Measurements from ENCODE around the gene CGNL1. TPM values are rescaled to one million over a fixed set of nuclear protein-coding genes. Genes with fewer than 3 reads are reported as not detected.
A peak's percentile ranks its signal among the peaks of the same experiment; 100 is the strongest.

CGNL1 gene
- total and polyA plus RNA-seq, 8 donors = 0.29 to 36.2 (median 19.5) TPM

GRCh38 chr15:57553526-57553925, 177.2 kb downstream of the CGNL1 start:
- peaks cover 55 to 72% (median 63%) of the 10 kb centered on the region in 4 donors for H3K4me1 ChIP-seq
- TF ChIP-seq POLR2AphosphoS5 (IDR thresholded peaks at IDR 0.05) = no peak
- TF ChIP-seq CTCF (IDR thresholded peaks at IDR 0.05) = no peak
- TF ChIP-seq EP300 (IDR thresholded peaks at IDR 0.05) = no peak
- TF ChIP-seq POLR2A (IDR thresholded peaks at IDR 0.05) = no peak
- intact Hi-C loops (cut with DNase I; ENCODE audit: low total_unique reads) = no loop called here
- H3K27ac ChIP-seq = peak overlapping the region in 4 of 5 donors; percentile 52 to 90 (median 76)
- H3K36me3 ChIP-seq = no peaks in the 10 kb centered on the region
- no peak for DNase-seq
- no peaks in the 10 kb centered on the region for H3K27me3 ChIP-seq
- no peak overlapping the region for H3K4me3 ChIP-seq
- WGBS, 5 donors = 82 to 94% (median 88%) methylated on average over 5 of the region's 5 CpGs
- no peaks in the 10 kb centered on the region for H3K9me3 ChIP-seq

GRCh38 chr15:57554063-57554811, 177.9 kb downstream of the CGNL1 start:
- Histone ChIP-seq H3K27me3 (no peaks in the 10 kb centered on the region), H3K4me3 (no peak overlapping the region), H3K27ac (peak overlapping the region; percentile 52 to 90 (median 68)), H3K36me3 (no peaks in the 10 kb centered on the region), H3K4me1 (peaks cover 48 to 65% (median 56%) of the 10 kb centered on the region in 4 donors), H3K9me3 (no peaks in the 10 kb centered on the region)
- TF ChIP-seq EP300 (IDR thresholded peaks at IDR 0.05) (no peak), POLR2AphosphoS5 (IDR thresholded peaks at IDR 0.05) (peak in 1 of 3 donors; percentile 17)
- intact Hi-C loops (cut with DNase I; ENCODE audit: low total_unique reads) = no loop called here
- WGBS, 5 donors = 28 to 43% (median 37%) methylated on average over 10 of the region's 10 CpGs
- peak; percentile 54 to 66 for DNase-seq

GRCh38 chr15:57554812-57555179, 178.5 kb downstream of the CGNL1 start:
- WGBS, 5 donors = 59 to 71% (median 70%) methylated on average over 4 of the region's 4 CpGs
- intact Hi-C loops (cut with DNase I; ENCODE audit: low total_unique reads) = no loop called here
- TF ChIP-seq CTCF (IDR thresholded peaks at IDR 0.05) (no peak), POLR2AphosphoS5 (IDR thresholded peaks at IDR 0.05) (no peak), EP300 (IDR thresholded peaks at IDR 0.05) (no peak), POLR2A (IDR thresholded peaks at IDR 0.05) (no peak)

GRCh38 chr15:57555270-57555669, 179.0 kb downstream of the CGNL1 start:
- intact Hi-C loops (cut with DNase I; ENCODE audit: low total_unique reads) = no loop called here
- 84 to 95% (median 92%) methylated on average over 3 of the region's 3 CpGs for WGBS, 5 donors
- peak overlapping the region in 4 of 5 donors; percentile 52 to 90 (median 76) for H3K27ac ChIP-seq

More at GRCh38 chr15:57554812-57555179, 178.5 kb downstream of the CGNL1 start:
- no peaks in the 10 kb centered on the region for H3K27me3 ChIP-seq
- DNase-seq = no peak
- H3K9me3 ChIP-seq = no peaks in the 10 kb centered on the region
- H3K4me1 ChIP-seq = peaks cover 42 to 59% (median 52%) of the 10 kb centered on the region in 4 donors
- H3K4me3 ChIP-seq = no peak overlapping the region
- no peaks in the 10 kb centered on the region for H3K36me3 ChIP-seq
- peak overlapping the region; percentile 52 to 90 (median 68) for H3K27ac ChIP-seq

More at GRCh38 chr15:57555270-57555669, 179.0 kb downstream of the CGNL1 start:
- no peak for DNase-seq
- Histone ChIP-seq H3K4me3 (no peak overlapping the region), H3K4me1 (peaks cover 41 to 59% (median 52%) of the 10 kb centered on the region in 4 donors), H3K36me3 (no peaks in the 10 kb centered on the region), H3K9me3 (no peaks in the 10 kb centered on the region), H3K27me3 (no peaks in the 10 kb centered on the region)
- TF ChIP-seq POLR2A (IDR thresholded peaks at IDR 0.05) = no peak
- no peak for TF ChIP-seq CTCF (IDR thresholded peaks at IDR 0.05)
- no peak for TF ChIP-seq EP300 (IDR thresholded peaks at IDR 0.05)
